ENCODE measurements around the gene MOG. TPM values are rescaled to one million over a fixed set of nuclear protein-coding genes. Genes with fewer than 3 reads are reported as not detected.
"Not testable (repeated sequence)": the region's sequence is repeated elsewhere in the genome, so short reads cannot be mapped to it uniquely, and the experiment has no call there.

The MOG gene
- total RNA-seq, 1 donor from 2014 or later = not detected

DNA sequence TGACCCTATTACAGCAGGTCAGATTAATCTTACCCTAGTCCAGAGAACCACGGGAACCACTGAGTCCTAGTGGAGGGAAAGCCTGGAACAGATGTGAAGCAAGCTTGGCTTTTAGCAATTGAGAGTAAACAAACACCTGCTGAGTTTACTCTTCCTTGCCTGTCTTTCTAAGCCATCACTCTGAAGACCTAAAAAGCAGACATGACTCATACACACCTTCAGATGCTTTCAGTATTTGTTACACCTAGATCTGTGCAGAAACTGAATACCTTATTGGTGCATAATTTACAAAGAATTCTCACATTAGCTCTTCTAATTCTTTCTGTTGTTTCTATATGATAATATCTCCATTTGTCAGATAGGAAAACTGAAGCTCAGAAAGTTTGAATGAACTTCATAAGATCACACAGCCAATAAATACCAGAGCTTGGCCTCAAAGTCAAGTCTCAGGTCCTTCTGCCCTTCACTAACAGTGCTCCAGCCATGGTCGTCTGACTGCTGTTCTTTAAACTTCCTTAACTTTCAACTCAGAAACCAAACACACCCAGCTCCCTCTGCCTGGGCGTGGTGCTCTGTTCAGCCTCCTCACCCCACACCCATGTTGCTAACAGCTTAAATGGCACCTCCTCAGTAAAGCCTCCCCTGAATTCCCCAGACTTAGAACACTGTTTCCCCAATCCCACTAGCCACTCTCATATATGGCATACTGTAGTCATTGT, 15.3 kb upstream of the MOG start:
- ATAC-seq = peak; percentile 83

DNA sequence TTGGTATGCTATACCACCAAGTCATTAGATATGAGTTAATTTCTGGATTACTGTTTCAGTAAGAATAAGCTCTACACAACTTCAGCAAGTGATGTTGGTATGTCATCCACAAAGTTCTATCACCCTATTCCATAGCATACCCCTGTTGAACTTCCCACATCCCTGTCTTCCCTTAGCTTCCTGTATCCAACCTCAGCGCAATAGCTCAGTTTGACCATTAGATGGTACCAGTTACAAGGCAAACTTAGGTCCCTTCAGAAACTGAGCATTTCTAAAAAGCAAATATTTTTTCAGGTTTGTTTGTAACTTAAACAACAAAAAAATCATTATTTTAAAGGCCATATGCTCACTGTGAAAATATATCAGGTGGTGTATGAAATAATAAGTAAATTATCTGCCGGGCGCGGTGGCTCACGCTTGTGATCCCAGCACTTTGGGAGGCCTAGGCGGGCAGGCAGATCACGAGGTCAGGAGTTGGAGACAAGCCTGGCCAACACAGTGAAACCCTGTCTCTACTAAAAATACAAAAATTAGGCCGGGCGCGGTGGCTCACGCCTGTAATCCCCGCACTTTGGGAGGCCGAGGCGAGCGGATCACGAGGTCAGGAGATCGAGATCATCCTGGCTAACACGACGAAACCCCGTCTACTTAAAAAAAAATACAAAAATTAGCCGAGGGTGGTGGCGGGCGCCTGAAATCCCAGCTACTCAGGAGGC, 8.8 kb upstream of the MOG start:
- ATAC-seq = no peak

DNA sequence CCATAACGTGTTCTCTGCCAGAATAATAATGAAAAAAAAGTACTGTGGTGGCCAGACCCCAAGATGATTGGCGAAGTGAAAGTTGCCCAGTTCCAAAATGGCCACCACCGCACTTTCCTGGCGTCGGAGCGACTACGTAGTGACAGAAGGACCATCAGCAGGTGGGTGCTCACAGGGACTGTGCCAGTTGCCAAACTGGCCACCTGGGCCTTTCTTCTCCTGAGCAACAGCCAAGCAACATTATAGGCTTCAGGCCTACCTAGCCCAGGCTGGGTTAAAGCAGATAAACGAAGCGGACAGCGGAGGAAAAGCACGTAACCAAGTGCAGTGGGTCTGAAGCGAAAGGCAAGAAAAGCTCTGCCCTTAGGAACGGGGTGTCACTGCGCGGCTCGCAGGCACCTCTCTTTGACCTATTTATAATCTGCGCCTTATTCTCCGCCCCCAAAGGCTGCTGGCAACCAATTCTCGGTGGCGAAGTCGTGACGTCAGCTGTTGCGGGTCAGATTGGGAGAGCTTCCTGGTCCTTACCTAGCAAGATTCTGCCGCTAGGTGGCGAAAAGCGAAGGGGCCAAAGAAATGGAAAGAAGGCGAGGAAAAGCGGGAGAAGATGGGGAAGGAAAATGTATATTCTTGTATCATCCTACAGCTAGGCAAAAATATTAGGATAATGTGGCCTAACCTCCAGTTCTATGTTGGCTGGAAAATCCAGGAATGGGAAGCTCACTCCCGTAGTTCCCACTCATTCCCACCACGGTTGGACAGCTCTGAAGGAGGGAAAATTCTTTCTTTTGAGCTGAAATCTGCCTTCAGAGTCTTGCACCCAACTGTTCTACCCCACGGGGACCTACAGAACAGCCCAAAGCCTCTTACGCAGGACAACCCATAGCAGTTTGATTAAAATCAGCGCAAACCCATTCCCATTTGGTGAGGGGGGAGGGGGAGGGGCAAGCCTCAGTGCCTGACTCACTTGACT, 6.9 kb upstream of the MOG start:
- peak; percentile 98 for ATAC-seq

DNA sequence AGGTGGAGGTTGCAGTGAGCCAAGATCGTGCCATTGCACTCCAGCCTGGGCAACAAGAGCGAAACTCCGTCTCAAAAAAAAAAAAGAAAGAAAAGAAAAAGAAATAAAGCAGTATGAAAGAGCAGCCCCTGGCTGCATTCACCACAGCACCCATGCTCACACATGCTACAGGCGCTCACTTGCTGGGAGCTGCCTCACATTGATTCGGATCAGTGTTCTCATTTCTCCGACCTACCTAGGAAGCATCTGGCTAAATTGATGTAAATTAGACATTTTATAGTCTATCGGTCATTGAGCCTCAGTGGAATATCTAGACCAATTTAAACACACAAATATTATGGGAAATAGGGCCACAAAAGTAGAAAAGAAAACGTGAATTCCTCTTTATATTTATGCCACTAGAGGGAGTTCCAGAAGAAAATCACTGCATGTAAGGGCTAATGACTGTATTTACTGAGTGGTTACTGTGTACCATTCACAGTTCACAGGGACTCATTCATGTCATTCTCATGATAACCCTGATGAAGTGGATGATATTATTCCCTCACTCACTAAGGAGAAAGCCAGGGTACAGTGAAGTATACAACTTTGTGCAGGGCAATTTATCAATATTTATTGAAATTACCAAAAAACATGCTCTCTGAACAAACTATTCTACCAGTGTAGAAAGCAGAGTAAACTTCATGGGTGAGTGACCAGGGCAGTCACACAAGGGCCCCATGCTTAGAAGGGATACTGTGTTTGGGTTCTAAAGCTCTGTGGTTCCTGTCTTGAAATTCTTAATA, 5.3 kb upstream of the MOG start:
- ATAC-seq = no peak

DNA sequence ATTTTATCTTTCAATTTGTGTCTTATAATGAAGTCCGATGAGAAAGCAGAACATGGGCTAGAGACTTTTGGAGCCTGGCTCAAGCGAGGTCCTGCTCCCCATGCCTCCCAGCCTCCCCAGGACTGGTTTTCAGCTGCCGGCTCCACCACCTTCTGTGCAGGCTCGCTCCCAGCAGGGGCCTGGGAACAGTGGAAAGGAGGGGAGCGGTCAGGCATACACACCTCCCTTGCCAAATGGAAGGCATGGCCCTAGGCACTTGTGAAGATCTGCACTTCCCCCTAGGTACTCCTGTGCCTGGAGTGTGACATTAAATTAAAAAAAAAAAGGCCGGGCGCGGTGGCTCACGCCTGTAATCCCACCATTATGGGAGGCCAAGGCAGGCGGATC, 4.7 kb upstream of the MOG start:
- ATAC-seq = no peak

DNA sequence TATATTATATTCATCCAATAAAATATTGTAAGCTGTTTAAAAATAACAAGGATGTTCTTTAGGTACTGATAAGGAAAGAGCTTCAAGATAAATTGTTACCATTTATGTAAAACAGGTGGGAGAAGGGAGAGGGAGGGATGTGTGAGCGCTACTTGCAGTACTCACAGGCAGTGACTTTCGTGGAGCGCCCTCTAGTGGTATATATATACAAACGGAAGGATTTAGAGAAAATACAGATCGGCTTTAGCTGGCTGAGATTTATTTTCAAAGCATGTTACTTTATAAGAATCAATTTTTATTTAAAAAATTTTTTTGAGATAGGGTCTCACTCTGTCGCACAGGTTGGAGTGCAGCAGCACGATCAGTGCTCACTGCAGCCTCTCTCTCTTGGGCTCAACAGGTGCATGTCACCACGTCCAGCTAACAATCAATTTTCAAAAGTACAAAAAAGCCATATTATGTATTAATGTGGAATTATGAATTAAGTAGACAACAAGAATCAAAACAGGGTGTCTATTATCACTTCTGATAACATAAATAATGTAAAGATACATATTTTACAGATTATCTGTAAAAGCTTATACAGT, 3.3 kb upstream of the MOG start:
- no peak for ATAC-seq

DNA sequence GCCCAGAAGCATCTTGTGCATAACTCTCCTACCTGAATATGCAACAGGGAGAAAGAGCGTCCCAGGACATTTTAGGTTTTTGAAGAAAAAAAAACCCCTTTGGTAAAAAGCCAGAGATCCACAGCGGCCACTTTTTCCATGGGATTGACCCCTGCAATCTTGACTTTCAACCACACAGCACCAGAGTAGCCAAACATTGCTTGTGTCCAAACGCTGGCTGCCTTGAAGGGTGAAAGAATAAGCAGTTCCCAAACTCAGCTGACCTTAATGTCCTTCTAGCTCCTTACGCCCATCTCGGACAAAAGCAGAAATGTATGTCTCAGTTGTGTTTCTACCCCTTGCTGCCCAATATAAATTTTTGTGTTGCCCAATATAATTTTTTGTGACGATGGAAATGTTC, 1.2 kb upstream of the MOG start:
- no peak for ATAC-seq

DNA sequence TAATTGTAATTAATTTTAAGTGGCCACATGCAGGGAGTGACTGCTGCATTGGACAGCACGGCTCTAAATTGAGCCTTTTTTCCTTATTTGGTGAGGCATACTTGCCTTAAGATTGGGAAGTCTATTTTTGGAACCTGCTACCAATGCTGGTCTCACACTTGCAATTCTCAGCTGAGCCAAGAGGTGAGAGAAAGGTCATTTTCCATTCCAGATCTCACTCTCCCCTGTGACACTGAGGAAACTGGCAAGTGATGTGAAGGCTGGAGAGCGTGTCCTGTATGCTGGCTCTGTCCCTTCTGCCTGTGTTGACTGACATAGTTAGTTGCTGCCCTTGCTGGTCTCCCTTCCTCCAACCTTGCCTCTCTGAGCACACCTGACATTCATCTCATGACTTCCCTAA, 735 bp upstream of the MOG start:
- no peak for ATAC-seq

DNA sequence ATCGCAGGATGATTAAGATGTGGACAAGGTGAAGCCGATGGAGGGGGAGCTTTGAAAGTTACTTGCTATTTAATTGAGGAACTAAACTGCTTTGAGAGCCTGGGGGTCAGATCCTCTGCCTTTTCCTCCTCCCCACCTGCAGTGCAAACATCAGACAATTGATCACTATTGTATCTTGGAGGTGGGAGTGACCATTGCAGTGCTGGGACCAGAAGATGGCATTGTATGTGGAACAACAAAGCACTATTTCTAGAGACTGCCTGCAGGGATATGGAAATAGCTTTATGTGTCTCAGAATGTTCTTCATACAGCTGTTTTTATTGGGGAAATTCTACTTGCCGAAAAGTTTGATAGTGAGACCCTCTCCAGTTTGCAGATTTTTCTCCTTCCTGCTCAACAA, 4.2 kb downstream of the MOG start:
- no peak for ATAC-seq

DNA sequence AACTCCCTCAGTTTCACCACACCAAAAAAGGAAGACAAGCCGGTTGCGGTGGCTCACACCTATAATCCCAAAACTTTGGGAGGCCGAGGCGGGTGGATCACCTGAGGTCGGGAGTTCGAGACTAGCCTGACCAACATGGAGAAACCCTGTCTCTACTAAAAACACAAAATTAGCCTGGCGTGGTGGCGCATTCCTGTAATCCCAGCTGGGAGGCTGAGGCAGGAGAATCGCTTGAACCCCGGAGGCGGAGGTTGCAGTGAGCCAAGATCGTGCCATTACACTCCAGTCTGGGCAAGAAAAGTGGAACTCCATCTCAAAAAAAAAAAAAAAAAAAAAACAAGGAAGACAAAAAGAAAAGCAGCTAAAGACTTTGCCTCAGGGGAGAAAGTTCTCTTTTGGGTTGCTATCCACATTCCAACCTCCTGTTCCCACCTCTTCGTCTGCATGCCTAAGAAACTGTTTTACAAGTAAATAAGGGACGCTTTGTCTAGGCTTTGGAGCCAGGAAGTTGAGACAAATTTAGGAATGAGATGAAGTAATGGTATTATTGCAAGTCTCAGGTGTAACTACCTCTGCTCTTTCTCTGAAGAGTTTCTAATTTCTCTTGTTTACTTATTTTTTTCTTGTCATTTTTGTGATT, 4.7 kb downstream of the MOG start:
- ATAC-seq = not testable (repeated sequence)

DNA sequence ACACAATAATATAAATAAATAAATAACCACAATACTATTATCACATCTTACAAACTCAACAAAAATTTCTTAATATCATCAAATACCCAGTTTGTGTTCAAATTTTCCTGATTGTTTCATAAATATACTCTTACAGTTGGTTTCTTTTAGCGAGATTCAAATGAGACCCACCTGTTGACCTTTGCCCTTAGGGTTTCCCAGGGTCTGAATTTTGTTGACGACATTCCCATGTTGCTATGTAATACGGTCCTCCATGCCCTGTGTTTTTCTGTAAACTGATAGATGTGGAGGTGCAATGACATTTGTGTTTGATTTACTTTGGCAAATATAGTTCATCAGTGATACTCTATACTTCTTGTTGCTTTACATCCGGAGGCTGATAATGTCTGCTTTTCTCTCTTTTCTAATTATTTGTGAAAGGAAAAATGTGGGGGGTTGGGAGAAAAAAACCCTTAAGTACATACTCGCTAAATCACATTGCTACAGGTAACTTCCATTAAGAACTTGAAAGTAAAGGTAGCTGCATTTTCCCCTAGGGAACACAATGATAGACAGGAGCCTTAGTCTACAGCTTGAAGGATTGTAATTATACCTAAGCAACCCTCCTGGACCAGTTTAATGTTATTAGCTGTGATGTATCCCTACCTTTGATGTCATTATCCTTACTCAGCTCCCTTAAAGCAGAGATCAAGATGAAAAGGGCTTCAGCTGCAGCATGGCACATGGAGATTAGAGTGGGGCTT, 6.6 kb downstream of the MOG start:
- ATAC-seq = no peak

DNA sequence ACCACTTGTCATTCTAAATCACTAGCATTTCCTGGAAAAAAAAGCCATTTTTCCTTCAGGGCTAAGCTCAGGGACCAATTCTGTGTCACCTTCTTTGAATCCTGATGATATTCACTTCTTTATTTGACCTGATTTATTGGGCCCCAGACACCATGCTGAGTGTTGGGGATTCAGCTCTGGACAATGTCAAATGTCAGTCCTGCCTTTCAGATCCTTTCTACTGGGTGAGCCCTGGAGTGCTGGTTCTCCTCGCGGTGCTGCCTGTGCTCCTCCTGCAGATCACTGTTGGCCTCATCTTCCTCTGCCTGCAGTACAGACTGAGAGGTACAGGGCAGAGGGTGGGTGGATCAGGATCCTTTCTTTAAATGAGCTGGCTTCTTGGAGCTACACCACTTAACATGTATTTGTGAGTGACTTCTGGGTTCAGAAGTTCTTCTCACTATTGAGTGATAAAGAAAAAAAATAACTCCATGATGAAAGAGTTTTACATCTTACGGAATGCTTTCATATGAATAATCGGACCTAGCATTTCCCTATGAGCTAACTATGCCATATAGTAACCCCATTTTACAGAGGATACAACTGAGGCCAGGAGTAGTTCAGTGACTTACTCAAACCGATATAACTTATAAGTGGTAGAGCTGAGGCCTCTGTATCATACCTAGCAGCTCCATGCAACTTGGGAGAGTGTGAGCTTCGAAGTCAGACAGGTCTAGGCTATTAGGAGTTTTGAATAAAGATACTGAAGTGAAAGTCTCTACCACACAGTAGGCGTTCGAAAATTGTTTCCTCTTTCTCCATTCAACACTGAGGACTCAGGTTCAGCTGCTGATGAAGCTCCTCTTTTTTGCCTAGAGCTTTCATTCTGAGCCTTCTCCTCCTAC, 9.3 kb downstream of the MOG start:
- ATAC-seq = no peak

DNA sequence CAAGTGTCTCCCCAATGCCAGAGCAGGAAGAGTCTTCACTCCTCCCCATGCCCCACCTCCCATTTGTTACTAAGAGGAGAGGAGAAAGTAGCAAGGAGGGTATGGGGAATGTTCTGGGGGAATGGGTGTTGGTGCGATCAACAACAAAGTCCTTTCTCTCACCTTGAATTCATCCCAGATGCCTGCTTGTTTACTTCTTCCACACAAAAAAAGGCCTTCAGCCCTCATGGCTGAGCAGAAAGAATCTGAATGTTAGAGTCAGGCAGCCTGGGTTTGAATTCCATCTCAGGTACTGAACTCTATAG, 9.9 kb downstream of the MOG start:
- no peak for ATAC-seq

DNA sequence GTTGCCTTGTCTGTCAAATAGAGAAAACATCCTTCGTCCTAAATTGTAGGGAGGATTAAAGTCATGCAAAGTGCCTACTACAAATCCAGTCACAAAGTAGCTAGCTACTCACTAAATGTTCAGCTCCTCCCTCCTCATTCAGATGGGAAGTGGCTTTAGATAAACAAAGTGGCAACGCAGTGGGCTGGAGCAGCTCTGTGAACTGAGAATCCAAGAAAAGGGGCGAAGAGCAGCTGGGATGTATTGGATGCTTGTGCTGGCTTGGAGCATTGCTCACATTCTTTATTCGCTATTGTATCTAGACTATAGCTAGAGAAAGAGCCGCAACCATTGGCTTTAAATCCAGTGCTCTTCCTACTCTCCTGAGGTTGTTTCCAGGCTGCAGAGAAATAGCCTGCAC, 10.3 kb downstream of the MOG start:
- no peak for ATAC-seq

DNA sequence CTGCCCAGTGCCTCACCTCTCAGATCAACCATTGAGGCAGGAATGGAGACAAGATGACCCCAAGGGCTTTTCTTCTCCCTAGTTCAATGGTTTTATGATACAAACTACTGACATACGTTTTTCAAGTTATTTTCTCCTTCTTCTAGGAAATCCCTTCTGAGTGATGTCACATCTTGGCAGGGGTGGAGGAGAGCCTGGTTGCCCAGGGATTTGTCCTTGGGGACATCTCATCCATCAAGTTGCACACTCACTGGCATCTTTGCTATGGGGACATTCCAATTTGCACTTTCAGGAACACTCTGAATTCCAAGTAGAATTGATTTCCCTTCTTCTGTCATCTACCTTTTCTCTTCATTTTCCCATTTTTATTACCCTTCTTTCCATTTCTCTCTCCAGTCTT, 14.1 kb downstream of the MOG start:
- ATAC-seq = no peak

DNA sequence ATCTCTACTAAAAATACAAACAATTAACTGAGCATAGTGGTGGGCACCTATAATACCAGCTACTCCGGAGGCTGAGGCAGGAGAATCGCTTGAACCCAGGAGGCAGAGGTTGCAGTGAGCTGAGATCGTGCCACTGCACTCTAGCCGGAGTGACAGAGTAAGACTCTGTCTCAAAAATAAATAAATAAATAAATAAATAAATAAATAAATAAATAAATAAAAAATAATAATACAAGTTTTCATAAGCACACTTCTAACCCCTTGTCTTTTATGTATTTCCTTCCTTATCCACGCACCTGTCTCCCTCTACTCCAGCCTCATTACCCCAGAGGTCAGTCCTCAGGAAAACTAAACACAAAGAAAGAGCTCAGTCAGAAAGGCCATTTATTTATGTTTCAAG, 15.2 kb downstream of the MOG start:
- ATAC-seq = not testable (repeated sequence)

DNA sequence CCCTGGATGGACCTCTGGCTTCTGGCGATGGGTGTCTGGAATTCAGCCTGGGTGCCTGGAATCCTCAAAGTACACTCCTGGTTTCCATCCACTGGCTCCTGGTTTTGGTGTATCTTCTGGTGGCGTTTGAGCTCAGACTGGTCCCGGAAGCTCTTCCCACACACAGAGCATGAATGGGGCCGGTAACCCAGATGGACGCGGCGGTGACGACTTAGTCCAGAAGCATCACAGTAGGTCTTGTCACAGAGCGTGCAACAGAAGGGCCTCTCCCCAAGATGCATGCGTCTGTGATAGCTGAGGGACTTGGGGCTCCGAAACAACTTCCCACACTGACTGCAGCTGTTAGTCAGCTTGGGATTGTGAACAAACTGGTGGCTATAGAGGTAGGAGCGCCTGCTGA, 16.3 kb downstream of the MOG start:
- no peak for ATAC-seq

DNA sequence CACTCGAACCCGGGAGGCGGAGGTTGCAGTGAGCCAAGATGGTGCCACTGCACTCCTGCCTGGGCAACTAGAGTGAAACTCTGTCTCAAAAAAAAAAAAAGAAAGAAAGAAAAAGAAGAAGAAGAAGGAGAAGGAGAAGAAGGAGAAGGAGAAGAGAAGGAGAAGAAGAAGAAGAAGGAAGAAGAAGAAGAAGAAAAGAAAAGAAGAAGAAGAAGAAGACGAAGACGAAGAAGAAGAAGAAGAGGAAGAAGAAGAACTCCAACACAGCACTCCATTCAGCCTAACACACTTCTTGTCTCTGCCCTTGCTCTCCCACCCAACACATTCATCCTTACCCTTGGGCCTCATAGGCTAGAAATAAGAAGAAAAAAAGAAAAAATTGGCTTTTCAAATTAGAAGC, 17.1 kb downstream of the MOG start:
- ATAC-seq = no peak

DNA sequence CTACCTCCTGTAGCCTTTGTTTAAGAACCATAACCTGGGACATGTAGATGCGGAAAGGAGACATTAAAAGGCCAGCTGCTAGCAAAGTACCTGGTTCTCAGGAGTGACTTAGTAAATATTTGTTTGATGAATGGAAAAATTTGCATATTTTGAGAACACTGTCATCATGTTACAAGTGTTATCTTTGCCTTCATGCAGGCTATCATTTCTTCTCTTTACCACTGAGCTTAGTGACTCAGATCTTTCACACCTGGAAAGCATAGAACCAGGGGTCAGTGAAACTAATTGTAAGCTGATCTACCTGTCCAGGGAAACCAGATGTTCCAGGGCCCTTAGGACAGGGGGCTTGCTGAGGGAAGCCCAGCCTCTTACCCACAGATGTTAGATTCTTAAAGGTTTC, 18.7 kb downstream of the MOG start:
- no peak for ATAC-seq

Measured in esophagus mucosa (tissue), 1 donor.